T-helper 1 cell (primary cell): Measurements from ENCODE around the gene HACD3.

ENCODE experiments used
- DNase-seq, 5 donors: peaks; one replicate each; pipeline ENCODE4 v3.0.0-alpha.2; 2012 to 2020
- total RNA-seq, 4 donors: gene quantifications; one replicate each; lab custom pipeline; 2026; lab: John Stamatoyannopoulos, UW

Gene HACD3, protein sequence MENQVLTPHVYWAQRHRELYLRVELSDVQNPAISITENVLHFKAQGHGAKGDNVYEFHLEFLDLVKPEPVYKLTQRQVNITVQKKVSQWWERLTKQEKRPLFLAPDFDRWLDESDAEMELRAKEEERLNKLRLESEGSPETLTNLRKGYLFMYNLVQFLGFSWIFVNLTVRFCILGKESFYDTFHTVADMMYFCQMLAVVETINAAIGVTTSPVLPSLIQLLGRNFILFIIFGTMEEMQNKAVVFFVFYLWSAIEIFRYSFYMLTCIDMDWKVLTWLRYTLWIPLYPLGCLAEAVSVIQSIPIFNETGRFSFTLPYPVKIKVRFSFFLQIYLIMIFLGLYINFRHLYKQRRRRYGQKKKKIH
- 21.3 to 29.1 (median 22.4) reads per million in 4 donors for total RNA-seq

DNA sequence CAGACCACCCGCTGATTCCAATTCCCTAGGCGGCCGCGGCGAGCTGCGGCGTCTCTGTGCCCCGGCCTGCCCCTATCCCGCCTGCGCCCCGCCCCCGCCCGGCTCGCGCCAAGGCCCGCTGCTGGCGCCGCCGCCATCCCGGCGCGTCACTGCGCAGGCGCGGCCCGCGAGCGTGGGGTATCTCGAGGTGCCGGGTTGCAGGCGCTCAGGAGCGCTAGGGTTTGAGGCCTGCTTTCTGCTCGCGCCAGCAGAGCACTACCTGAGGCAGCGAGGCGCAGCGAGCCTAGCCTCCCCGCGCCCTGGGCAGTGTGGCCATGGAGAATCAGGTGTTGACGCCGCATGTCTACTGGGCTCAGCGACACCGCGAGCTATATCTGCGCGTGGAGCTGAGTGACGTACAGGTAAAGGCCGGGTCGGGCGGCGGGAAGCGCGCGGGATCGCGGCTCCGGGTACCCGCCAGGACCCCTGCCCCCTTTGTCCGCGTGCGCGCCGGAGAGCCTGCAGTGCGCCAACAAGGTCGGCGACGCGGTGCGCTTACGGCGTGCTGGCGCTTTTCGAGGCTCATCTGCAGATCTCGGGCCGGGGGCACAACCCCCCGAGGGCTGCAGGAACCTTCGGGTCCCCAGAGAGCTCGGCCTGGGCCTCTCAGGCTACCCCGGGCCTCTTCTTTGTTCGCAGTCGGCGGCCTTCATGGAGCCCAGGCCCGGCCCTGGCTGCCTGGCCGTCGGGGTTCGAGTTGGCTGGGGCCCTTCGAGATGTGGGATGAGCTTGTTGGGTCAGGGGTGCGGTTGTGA is at the start of gene HACD3:
Gene HACD3, plus strand, starts transcription at position 146 of the 794 bp plus-strand sequence. Its CDS starts 169 bp downstream, at position 315.
- peak; percentile 80 to 89 (median 83) for DNase-seq

DNA sequence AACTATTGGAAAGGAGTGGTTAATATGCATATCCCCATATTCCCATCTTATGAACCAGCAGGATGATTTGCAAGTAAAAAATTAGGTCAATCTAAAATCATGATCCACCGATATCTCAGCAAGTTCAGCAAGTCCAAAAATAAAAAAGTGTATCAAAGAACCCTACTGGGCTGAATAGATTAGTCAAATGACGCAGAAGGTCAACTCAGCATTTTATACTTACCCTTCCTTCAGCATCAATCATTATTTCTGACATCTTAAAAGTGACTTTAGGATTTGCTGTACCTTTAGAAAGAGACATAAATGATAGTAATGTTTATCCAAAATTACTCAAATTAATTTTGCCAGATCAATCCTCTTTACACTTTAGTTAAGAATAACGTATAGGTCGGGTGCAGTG is 45.4 kb upstream of the HACD3 start:
- no peak for DNase-seq

DNA sequence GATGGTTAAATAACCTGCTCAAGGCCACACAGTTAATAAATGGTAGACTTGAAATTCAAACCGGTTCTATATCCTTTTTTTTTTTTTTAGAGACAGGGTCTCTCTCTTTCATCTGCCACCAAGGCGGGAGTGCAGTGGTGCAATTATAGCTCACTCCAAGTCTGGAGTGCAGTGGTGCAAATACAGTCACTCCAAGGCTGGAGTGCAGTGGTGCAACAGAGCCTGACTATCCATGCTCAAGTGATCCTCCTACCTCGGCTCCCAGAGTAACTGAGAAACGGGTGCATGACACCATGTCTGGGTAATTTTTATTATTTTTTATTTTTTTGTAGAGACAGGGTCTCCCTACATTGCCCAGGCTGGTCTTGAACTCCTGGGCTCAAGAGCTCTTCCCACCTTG is 36.2 kb upstream of the HACD3 start:
- no peak for DNase-seq

DNA sequence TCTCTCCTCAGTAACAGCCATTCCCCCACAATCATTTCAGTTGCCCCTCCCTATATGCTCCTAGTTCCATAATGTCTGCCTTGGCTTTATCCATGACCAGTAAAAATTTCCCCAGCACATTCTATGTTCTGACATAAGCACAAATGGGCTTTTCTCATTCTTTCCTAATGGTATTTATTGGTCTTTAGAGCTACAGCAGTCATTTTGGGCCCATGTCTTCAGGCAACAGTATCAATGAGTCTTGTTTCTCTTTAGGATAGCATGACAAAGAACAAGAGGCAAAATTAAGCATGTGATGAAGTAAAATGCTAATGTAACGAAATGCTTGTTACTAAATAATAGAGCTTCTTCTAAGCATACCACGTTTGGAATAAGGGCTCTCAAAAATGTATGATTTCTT is 20.9 kb upstream of the HACD3 start:
- DNase-seq = no peak

DNA sequence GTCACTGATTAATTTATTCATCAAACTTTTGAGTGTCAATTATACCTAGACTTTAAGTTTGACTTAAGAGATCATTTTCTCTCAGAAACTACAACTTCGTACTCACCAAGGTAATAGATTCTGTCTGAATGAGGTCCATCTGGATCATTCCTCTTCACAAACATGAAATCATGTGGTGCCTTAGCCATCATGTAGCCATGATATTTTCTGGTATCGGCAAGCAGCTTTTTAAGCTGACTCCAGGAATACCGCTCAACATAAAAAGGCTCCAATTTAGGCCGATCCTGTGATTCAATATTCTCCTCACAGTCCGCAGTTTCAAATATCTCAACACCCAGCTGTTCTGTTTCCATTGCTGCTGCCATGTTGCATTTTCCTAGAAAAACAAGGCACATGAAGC is 18.1 kb upstream of the HACD3 start:
- no peak for DNase-seq

DNA sequence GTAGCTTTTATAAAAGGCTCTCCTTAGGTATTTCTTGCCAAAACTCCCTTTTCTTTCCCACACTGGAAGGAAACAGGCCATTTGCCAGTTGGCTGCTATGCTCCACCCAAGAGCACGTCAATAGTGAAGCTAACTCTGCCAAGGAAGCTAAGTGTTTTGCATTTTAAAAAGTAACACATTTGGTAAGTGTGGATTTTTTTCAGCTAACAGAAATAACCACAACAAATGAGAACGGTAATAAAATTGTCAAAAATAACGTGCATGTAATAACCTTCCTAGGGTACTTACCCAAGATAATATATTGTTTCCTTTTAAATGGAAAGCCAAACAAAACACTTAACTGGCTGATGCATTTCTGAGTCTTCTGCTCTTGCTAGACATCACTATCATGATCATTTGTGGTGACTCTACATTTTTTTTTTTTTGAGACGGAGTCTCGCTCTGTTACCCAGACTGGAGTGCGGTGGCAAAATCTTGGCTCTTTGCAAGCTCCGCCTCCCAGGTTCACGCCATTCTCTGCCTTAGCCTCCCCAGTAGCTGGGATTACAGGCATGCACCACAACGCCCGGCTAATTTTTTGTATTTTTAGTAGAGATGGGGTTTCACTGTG is 17.4 kb upstream of the HACD3 start:
- no peak for DNase-seq

DNA sequence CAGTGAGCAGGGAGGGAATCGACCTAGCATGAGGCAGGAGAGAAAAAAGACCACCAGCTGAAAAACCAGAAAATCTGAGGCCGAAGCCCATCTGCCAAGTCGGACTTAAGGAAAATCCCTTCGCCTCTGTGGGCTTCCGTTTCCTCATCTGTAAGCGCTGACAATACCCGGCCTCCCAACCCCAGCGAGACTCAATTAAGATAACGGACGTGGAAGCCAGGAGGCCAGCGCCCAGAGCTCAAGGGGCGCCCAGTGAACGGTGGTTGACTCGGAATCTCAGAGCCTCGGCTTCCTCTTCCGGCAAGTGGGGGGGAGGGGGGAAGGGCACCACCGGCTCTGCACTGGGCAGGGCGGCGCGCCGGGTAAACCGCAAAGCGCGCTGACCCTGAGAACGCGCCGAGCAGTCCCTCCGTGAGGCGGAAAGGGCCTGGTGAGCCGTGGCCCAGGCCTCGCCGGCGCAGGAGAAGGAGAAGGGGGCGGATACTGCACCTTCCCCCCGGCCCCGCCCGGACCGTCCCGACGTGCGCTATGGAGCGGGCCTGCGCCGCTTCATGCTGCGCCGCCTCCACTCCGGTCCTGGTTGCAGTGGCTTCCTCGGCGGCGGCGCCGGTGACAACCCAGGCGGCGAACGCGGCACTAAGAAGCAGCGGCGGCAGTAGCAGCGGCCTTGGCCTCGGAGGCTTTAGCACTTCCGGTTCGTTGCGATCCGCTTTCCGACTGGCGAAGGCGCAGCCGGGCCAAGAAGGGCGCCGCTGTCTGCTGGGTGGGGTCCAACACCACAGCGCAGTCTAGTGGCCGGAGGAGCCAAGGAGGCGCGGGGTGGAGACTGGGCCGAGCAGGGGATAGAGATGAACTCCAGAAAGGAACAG is 13.0 kb upstream of the HACD3 start, which contains the start of gene DPP8:
Gene DPP8, minus strand, starts transcription at position 693 of the 869 bp plus-strand sequence. CDS start 5,136 bp downstream, outside the sequence.
- peak; percentile 84 to 94 (median 89) for DNase-seq

DNA sequence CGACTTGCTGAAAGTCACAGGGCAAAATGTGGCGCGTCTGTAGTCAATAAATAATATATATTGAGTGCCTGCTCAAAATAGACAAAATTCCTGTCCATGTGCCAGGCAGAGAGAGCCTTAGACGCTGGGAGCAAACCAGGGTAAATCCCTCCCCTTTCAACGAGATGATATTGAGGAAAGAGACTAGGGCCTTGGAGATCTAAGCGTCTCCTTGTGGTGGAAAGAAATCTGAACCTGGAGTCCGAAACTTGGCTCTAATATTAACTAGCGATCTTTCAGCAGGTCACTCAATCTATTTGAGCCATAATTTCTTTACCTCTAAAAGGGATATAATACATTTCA is 12.4 kb upstream of the HACD3 start:
- DNase-seq = no peak

DNA sequence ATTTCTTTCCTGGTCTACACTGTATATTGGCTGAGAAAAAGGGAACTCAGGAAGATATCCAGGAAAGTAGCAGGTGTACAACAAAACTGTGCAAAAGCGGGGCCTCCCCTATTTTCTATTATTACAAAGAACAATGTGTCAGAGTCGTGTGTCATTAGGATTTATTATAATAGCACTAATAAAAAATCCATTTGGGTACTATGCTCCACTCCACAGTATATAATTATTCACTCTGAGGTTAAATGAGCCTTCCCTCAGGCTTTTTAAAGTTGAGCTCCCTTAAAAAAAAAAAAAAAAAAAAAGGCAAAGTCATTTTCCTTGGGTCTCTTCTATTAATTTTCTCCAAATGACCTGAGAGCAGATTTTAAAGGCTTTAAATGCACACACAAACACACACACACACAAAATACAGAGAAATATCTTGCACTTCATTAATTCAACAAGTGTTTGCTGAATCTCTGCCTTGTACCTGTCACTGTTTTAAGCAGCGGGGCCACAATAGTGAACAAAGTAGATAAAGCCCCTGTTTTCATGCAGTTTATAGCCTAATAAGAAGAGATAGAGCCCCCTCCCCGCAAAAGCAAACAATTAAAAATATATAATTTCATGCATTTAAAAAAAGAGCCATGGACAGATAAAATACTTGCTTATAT is 11.5 kb upstream of the HACD3 start:
- DNase-seq = no peak

DNA sequence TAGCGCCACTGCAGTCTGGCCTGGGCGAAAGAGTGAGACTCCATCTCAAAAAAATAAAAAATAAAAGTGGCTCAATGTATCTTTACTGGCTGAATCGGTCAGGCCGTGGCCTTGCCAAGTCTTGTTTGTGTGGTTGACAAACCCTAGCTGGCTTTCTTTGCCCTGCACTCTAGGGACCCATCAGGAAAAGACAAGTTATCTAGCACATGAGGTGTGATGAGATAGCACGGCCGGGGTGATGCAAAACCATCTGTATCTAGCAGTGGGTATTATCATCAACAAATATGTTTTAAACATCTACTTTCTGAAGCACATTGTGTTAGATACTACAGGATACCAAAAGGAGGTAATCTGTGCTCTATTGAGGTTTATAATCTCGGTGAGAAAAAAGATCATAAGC is 8.9 kb upstream of the HACD3 start:
- no peak for DNase-seq

DNA sequence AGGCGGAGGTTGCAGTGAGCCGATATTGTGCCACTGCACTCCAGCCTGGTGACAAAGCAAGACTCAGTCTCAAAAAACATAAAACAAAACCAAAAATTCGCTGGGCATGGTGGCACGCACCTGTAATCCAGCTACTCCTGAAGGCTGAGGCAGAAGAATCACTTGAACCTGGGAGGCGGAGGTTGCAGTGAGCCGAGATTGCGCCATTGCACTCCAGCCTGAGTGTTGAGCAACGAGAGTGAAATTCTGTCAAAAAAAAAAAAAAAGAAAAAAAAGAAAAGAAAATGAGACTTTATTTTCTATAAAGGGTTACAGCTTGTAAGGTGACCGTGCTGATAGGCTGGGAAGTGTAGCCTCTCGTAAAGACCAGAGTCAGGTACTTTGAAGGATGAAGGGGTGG is 6.0 kb upstream of the HACD3 start:
- DNase-seq = no peak

DNA sequence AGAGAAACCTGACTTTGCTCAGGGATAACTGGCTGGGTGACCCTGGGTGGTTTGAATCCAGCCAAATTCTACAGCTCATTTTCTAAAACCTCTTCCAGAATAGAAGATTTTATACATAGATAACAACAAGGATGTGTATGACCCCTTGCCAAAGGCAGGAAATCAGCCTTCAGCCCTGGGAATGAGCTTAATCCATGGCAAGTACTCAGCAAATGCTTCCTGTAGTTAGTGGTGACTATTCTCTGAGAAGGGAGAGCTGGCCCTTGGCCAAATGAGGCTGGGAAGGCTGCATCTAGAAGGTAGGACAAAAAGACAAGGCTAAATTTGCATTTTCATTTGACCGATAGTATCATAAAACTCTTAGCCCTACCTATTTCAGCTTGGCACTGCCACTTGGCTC is 4.6 kb upstream of the HACD3 start:
- DNase-seq = no peak

DNA sequence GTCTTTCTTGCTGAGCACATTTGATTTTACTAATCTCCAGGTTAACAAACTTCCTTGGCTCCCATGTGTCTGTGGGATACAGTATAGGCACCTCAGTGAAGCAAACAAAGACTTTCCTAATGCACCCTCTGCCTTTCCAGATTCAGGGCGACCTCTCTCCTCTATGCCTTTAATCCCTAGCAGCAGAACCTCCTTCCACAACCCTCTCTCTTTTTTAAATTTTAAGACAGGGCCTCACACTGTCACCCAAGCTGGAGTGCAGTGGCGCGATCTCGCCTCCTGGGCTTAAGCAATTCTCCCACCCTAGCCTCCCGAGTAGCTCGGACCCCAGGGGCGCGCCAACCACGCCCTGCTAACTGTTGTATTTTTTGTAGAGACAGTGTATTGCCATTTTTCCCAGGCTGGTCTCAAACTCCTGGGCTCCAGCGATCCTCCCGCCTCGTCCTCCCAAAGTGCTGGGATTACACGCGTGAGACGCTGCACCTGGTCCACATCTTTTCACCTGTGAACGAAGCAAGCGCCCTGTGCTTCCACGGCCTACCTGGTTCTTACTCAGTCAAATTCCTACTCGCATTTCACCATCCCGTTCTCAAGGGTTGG is 1.7 kb upstream of the HACD3 start:
- DNase-seq = no peak

DNA sequence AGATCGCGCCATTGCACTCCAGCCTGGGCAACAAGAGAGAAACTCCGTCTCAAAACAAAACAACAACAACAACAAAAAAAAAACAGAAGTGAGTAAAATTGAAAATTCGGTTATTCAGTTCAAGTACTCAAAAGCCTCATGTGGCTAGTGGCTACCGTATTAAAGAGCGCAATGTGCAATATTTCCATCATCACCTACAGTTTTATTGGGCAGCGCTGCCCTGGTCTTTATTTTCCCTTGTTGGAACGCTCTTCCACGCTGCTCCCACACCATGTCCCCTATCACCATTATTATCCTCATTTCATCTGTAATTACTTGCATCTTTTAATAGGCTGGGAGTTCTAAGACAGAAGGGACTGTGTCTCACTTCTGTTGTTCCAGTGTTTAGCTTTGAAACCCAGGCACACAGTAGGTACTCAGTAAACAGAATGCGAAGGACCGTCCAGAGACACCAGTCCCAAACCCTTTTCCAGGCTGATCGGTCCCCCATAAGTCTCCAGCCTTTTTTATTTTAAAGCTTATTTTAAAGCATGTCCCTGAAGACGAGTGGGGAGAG is 423 bp upstream of the HACD3 start:
- DNase-seq = no peak

DNA sequence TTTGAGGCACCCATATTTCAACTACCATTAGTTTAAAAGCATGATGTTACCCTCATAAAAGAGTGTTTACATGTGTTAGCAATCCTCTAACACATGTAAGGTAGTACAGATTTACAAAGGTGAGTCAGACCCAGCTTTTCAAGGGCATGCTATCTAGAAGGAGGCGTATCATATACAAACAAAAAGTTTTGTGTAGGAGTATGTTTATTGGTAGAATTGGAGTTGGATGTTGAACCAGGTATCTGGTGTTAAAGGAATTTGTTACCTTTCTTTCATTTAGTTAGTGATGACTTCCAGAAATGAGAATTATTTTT is 2.4 kb downstream of the HACD3 start:
- no peak for DNase-seq

DNA sequence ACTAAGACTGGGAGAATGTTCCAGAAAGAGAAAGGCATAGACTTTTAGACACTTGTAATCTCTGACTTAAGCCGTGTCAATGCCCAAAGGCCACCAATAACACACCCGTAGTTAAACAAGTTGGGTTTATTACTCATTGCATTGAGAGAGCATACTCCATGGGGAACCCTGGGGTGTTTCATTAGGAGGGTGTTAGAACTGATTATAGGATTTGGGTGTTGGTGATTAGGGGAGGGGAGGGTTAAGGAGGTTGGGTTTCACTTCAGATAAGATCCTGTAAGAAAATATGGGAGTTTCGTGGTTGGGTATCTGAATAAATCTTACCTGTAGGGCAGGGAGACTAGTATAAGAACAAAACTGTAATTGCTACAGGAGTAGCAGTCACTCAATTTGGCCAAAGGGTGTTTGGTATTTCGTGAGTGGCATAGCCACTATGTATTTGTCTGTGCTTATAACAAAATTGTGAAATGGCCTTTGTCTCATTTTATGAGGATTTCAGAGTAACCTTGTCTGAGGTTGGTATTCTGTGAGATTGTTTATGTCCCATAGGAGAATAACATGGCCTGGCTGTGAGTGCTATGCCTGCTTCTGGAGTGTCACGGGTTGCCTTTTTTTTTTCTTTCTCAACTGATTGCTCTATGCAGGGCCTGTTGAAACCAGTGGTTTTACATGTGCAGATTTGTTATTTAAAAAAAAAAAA is 2.9 kb downstream of the HACD3 start:
- DNase-seq = no peak

DNA sequence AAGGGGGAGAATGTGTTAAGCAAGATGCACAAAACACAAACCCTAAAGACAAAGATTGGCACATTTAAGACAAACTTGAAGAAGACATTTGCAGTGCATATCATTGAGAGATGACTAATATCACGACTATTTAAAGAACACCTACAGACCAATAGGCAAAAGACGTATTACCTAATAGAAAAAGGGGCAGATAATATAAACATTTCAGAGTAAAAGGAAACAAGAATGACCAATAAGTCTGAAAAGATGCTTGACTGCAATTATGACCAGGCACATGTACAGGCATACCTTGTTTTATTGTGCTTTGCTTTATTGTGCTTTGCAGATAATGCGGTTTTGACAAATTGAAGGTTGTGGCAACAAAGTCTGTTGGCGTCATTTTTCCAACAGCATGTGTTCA is 4.9 kb downstream of the HACD3 start:
- no peak for DNase-seq

DNA sequence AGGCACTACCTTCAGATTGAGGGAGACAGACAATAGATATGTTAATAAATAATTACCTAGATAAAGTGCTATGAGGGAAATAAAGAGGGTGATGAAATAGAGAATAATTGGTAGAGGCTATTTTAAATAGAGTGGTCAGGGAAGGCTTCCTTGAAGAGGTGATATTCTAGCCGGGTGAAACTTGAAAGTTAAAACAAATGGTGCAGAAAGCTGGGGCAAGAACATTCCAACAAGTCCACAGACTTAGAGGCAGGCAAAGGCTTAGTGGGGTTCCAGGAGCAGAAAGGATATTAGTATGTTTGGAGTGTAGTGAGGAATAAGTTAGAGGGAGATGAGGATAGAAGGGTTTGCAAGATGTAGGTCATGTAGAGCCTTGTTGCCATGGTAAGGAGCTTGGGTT is 10.1 kb downstream of the HACD3 start:
- DNase-seq = no peak

DNA sequence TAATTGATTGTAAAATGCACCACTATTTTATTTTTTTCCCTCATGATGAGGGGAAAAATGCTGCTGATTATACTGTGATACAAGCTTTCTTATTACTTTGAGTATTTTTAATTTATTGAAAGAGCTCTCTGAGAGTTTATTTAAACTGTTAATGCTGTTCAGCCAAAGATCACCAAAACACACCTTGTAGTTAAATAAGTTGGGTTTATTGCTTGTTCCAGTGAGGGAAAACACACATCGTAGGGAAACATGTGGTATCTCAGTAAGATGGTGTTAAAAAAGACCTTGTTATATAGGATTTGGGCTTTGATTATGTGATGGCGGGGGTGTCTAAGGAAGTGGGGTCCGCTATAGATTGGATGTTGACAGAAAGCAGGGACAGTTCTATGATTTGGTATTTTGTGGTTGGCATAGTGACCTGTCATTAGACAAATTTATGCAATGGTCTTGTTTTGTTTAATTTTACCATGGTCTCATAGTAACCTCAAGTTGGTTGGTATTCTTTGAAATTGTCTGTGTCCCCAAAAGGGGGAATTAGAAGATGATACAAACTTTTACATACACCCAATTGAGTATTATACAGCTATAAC is 11.1 kb downstream of the HACD3 start:
- no peak for DNase-seq

DNA sequence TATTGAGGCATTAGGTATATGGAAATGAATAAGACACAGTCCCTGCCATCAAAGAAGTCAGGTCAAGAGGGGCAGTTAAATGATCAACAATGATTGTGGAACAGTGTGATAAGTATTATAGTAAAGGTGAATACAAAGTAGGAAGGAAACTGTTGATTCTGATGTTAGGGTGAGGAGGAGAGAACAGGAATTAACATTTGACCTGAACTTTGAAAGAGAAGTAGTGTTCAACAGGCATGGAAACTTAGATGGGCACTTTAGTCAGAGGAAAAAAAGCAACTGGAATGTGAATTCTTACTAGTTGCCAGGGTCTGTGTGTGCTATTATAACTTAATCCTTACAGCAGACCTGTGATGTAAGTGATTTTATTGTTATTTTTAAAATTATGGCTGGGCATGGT is 17.6 kb downstream of the HACD3 start:
- no peak for DNase-seq
